ENCODE data around the gene MTFMT. TPM values are rescaled to one million over a fixed set of nuclear protein-coding genes. Genes with fewer than 3 reads are reported as not detected.

MTFMT gene
- total RNA-seq, 1 donor from 2014 or later, result 6.8 TPM

DNA sequence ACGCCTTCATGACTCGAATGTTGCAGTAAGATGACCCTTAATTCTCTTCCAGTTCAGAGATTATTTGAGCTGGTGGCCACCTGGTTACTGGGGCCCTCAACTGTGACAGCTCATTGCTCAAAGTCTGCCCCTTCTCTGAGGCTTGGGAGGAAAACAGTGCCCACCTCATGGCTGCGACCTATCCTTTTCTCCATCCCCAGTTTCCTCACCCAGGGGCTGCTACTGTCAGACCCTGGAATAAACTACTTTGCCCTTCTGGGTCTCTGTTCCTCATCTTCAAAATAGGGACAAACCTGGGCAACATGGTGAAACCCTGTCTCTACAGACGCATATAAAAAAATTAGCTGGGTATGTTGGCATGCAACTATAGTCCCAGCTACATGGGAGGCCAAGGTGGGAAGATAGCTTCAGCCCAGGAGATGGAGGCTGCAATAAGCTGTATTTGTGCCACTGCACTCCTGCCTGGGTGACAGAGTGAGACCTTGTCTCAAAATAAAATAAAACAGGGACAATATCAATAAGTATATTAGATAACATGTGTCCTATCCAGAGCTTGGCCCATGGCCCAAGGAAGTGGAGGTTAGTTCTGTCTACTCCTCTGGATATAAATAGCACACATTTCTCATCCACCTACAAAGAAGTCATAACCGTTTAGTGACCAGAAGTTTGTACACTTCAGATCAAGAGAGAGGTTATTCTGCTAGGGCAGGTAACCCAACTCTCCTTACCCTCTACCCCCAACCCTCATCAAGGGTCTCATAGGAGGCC lies 40.5 kb upstream of the MTFMT start:
- Histone ChIP-seq H3K27ac (ENCODE audit: low read depth, low read length) (peak overlapping the region; percentile 82), H3K27me3 (ENCODE audit: control insufficient read depth in 3 of 3, insufficient read depth in 3 of 3, low read length in 3 of 3) (peaks cover 3 to 16% (median 13%) of the 10 kb centered on the region in 3 donors), H3K4me1 (ENCODE audit: control insufficient read depth in 3 of 3, insufficient read depth in 3 of 3, low read length in 3 of 3) (peaks cover 43 to 48% (median 46%) of the 10 kb centered on the region in 3 donors), H3K9me3 (ENCODE audit: control insufficient read depth in 3 of 3, low read length in 3 of 3) (no peaks in the 10 kb centered on the region), H3K4me3 (ENCODE audit: low read length in 3 of 3) (peak overlapping the region in 1 of 3 donors; percentile 1), H3K9ac (ENCODE audit: low read depth in 1 of 3, low read length in 3 of 3) (no peak overlapping the region), H3K36me3 (ENCODE audit: control insufficient read depth in 3 of 3, insufficient read depth in 3 of 3, low read length in 3 of 3) (no peaks in the 10 kb centered on the region)

DNA sequence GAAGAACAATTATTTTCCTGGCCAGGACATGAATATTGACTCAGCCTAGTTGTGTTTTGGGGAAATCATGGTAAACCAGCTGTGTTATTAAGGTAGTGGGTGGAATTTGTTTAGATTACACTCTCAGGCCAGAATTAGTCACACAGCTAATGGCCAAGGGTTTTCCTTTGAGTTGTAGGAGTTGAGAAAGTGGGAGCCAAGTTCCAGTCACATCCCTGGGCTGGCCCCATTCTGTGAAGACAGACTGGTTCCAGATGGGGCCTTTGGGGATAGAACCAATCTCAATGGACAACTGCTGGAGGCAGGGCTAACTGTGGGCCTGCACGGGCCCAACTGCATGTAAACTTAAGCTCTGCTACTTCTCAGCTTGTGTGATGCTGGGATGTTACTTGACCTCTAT lies 39.7 kb upstream of the MTFMT start:
- Histone ChIP-seq H3K4me1 (ENCODE audit: control insufficient read depth in 3 of 3, insufficient read depth in 3 of 3, low read length in 3 of 3) (peaks cover 43 to 48% (median 46%) of the 10 kb centered on the region in 3 donors), H3K27ac (ENCODE audit: low read depth, low read length) (peak overlapping the region; percentile 82), H3K9ac (ENCODE audit: low read depth in 1 of 3, low read length in 3 of 3) (no peak overlapping the region), H3K27me3 (ENCODE audit: control insufficient read depth in 3 of 3, insufficient read depth in 3 of 3, low read length in 3 of 3) (peaks cover 3 to 16% (median 13%) of the 10 kb centered on the region in 3 donors), H3K4me3 (ENCODE audit: low read length in 3 of 3) (no peak overlapping the region), H3K9me3 (ENCODE audit: control insufficient read depth in 3 of 3, low read length in 3 of 3) (no peaks in the 10 kb centered on the region), H3K36me3 (ENCODE audit: control insufficient read depth in 3 of 3, insufficient read depth in 3 of 3, low read length in 3 of 3) (no peaks in the 10 kb centered on the region)

DNA sequence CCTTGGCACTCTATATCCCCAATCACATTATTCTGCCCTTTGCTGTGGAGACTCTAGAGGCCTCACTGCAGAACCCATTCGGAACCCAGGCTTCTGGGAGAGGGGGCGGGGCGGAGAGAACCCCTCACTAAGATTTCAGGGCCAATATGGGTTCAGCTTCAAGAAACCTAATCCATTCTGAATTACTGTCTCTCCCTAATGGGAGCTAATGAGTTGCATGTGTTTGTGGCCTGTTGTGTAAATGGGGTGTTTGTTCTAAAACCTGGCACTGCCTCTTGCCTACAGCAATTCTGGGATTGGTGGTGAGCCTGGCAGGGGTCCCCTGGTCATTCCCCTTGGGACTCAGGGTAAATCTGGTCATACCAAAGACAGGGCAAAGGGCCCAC lies 39.0 kb upstream of the MTFMT start:
- H3K9ac ChIP-seq (ENCODE audit: low read depth in 1 of 3, low read length in 3 of 3), result no peak overlapping the region
- H3K27me3 ChIP-seq (ENCODE audit: control insufficient read depth in 3 of 3, insufficient read depth in 3 of 3, low read length in 3 of 3), result peaks cover 3 to 16% (median 13%) of the 10 kb centered on the region in 3 donors
- H3K9me3 ChIP-seq (ENCODE audit: control insufficient read depth in 3 of 3, low read length in 3 of 3), result no peaks in the 10 kb centered on the region
- H3K4me1 ChIP-seq (ENCODE audit: control insufficient read depth in 3 of 3, insufficient read depth in 3 of 3, low read length in 3 of 3), result peaks cover 43 to 48% (median 46%) of the 10 kb centered on the region in 3 donors
- peak overlapping the region in 1 of 3 donors; percentile 36 for H3K4me3 ChIP-seq (ENCODE audit: low read length in 3 of 3)
- peak overlapping the region; percentile 82 for H3K27ac ChIP-seq (ENCODE audit: low read depth, low read length)
- H3K36me3 ChIP-seq (ENCODE audit: control insufficient read depth in 3 of 3, insufficient read depth in 3 of 3, low read length in 3 of 3), result no peaks in the 10 kb centered on the region

DNA sequence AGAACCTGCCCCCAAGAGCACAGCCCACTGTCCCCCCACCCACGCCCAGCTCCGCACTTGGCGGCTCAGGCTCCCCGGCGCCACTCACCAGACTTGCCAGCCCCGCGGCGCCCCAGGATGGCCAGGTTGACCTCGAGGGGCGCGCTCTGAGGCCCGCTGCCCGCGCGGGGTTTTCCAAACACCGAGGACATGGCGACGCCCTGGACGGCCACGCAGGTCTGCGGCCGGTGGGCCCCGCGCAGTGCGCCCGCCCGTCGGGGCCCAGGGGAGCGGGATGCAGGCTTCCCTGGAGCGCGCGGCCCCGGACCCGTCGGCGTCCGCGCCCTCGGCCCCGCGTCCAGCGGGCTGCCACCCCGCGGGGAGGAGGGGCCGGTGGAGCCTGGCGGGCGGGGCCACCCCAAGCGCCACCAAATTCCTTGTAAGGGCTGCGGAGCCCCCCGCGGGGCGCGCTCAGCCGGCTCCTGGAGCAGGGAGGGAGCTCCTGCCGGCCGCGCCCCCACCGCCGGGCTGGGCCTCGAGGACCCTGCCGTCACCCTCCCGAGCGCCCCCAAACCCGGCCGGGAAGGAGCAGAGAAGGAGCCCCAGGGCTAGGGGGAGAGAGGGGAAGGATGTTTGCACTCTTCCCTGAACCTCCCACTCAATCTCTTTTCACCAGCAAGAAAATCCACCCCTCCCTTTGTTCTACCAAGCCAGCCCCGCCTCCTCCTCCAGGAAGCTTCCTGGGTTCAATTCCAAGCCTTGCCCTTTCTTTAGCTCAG lies 38.4 kb upstream of the MTFMT start, which contains the start of gene RASL12:
RASL12 (minus strand) TSS at position 347 of the 758 bp plus-strand sequence; CDS start at position 191, 156 bp downstream.
- peak within 1 kb of the TSS; percentile 82 for H3K27ac ChIP-seq (ENCODE audit: low read depth, low read length)
- H3K36me3 ChIP-seq (ENCODE audit: control insufficient read depth in 3 of 3, insufficient read depth in 3 of 3, low read length in 3 of 3), result no peaks in the 10 kb centered on the region
- no peaks in the 10 kb centered on the region for H3K9me3 ChIP-seq (ENCODE audit: control insufficient read depth in 3 of 3, low read length in 3 of 3)
- peaks cover 43 to 47% (median 47%) of the 10 kb centered on the region in 3 donors for H3K4me1 ChIP-seq (ENCODE audit: control insufficient read depth in 3 of 3, insufficient read depth in 3 of 3, low read length in 3 of 3)
- H3K9ac ChIP-seq (ENCODE audit: low read depth in 1 of 3, low read length in 3 of 3), result peak within 1 kb of the TSS in 2 of 3 donors; percentile 58 to 77
- peaks cover 3 to 16% (median 13%) of the 10 kb centered on the region in 3 donors for H3K27me3 ChIP-seq (ENCODE audit: control insufficient read depth in 3 of 3, insufficient read depth in 3 of 3, low read length in 3 of 3)
- H3K4me3 ChIP-seq (ENCODE audit: low read length in 3 of 3), result peak within 1 kb of the TSS; percentile 40 to 57 (median 46)

DNA sequence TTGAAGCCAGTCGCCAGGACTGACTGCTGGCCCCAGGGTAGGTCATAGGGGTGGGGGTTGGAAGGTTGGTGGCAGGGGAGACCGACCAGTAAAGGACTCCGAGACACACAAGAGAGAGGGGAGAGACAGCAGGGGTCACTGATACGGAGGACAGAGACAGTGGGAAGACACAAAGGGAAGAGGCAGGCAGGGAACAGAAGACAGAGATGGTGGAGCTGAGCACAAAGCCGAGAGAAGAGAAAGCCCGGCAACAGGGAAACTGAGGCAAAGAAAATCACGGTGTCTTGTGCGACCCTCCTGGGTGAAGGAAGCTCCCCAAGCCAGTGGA lies 37.8 kb upstream of the MTFMT start:
- Histone ChIP-seq H3K4me3 (ENCODE audit: low read length in 3 of 3) (peak overlapping the region; percentile 38 to 57 (median 40)), H3K36me3 (ENCODE audit: control insufficient read depth in 3 of 3, insufficient read depth in 3 of 3, low read length in 3 of 3) (no peaks in the 10 kb centered on the region), H3K9ac (ENCODE audit: low read depth in 1 of 3, low read length in 3 of 3) (peak overlapping the region in 2 of 3 donors; percentile 58 to 77), H3K27me3 (ENCODE audit: control insufficient read depth in 3 of 3, insufficient read depth in 3 of 3, low read length in 3 of 3) (peaks cover 3 to 16% (median 13%) of the 10 kb centered on the region in 3 donors), H3K4me1 (ENCODE audit: control insufficient read depth in 3 of 3, insufficient read depth in 3 of 3, low read length in 3 of 3) (peaks cover 38 to 46% (median 42%) of the 10 kb centered on the region in 3 donors), H3K27ac (ENCODE audit: low read depth, low read length) (peak overlapping the region; percentile 82), H3K9me3 (ENCODE audit: control insufficient read depth in 3 of 3, low read length in 3 of 3) (no peaks in the 10 kb centered on the region)

DNA sequence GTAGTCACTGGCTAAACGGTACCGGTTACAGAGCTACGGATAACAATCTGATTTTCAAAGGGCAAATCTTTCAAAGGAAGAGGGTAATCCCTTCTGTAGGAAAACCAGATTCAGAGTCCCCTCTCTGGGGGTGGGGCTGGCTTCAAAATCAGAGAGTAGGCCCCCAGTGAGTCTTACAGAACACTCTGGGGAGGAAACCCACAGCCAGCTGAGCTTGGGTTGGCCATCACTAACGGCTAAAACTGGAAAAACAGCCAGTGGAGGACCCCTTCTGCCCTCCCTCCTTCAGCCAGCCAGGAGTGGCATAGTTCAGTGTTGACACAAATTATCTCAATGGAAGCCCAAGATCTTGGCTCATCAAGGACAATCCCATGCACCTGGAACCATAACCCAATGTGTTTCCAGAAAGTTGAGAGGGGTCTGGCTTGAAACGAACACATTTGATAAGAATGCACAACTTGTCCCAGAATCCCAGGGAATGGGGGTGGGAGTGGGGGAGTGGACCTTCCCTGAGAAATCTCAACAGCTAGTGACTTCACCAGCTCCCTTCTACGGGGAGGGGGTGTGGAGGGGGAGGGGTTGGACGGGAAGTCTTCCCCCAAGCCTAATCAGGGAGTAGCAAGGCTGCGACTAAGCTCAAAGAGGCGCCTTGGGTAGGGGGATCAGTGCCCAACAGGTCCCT lies 37.3 kb upstream of the MTFMT start:
- Histone ChIP-seq H3K4me1 (ENCODE audit: control insufficient read depth in 3 of 3, insufficient read depth in 3 of 3, low read length in 3 of 3) (peaks cover 33 to 43% (median 37%) of the 10 kb centered on the region in 3 donors), H3K36me3 (ENCODE audit: control insufficient read depth in 3 of 3, insufficient read depth in 3 of 3, low read length in 3 of 3) (no peaks in the 10 kb centered on the region), H3K9ac (ENCODE audit: low read depth in 1 of 3, low read length in 3 of 3) (peak overlapping the region in 2 of 3 donors; percentile 58 to 77), H3K9me3 (ENCODE audit: control insufficient read depth in 3 of 3, low read length in 3 of 3) (no peaks in the 10 kb centered on the region), H3K27ac (ENCODE audit: low read depth, low read length) (peak overlapping the region; percentile 82), H3K27me3 (ENCODE audit: control insufficient read depth in 3 of 3, insufficient read depth in 3 of 3, low read length in 3 of 3) (peaks cover 3 to 16% (median 13%) of the 10 kb centered on the region in 3 donors), H3K4me3 (ENCODE audit: low read length in 3 of 3) (peak overlapping the region; percentile 40 to 57 (median 46))

DNA sequence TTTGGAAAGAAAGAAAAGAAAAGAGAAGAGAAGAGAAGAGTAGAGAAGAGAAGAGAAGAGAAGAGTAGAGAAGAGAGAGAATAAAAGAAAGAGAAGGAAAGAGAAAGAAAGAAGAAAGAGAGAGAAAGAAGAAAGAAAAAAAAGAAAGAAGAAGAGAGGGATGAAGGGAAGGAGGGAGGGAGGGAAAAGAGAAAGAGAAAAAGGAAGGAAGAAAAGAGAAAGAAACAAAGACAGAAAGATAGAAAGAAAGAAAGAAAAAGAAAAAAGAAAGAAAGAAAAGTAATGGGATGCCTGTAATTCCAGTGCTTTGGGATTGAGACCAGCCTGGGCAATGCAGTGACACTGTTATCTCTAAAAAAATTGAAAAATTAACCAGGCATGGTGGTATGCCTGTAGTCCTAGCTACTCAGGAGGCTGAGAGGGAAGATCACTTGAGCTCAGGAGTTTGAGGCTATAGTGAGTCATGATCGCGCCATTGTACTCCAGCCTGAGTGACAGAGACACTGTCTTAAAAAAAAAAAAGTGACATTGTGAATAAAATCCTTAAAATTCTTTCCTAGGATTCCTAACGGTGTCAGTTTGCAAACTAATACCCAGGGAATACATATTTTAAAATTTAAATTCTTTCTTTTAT lies 36.7 kb upstream of the MTFMT start:
- Histone ChIP-seq H3K4me3 (ENCODE audit: low read length in 3 of 3) (peak overlapping the region in 2 of 3 donors; percentile 13 to 54), H3K9me3 (ENCODE audit: control insufficient read depth in 3 of 3, low read length in 3 of 3) (no peaks in the 10 kb centered on the region), H3K4me1 (ENCODE audit: control insufficient read depth in 3 of 3, insufficient read depth in 3 of 3, low read length in 3 of 3) (peaks cover 28 to 39% (median 30%) of the 10 kb centered on the region in 3 donors), H3K9ac (ENCODE audit: low read depth in 1 of 3, low read length in 3 of 3) (peak overlapping the region in 2 of 3 donors; percentile 4 to 50), H3K27ac (ENCODE audit: low read depth, low read length) (peak overlapping the region; percentile 82), H3K36me3 (ENCODE audit: control insufficient read depth in 3 of 3, insufficient read depth in 3 of 3, low read length in 3 of 3) (no peaks in the 10 kb centered on the region), H3K27me3 (ENCODE audit: control insufficient read depth in 3 of 3, insufficient read depth in 3 of 3, low read length in 3 of 3) (peaks cover 3 to 16% (median 13%) of the 10 kb centered on the region in 3 donors)

DNA sequence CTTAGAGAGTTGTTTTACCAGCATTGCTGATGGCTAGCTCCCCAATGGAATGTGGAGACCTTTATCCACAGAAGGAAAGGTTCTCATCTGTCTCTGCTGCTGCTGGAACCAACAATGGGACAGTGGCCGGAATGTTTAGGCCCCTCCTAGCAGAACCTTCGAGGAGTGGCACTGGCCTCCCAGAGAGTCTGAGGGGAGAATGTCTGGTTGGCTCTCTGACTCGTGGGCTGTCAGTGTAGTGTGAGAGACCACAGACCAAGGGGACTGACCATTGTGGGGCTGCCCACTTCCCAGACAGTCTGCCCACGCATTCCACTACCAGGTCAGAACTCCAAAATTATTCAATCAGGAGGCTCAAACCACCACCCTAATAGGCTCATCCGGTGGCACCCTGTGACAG lies 33.3 kb upstream of the MTFMT start:
- H3K4me1 ChIP-seq (ENCODE audit: control insufficient read depth in 3 of 3, insufficient read depth in 3 of 3, low read length in 3 of 3), result peaks cover 4 to 17% (median 4%) of the 10 kb centered on the region in 3 donors
- H3K27me3 ChIP-seq (ENCODE audit: control insufficient read depth in 3 of 3, insufficient read depth in 3 of 3, low read length in 3 of 3), result peaks cover 3 to 9% (median 6%) of the 10 kb centered on the region in 3 donors
- no peak overlapping the region for H3K4me3 ChIP-seq (ENCODE audit: low read length in 3 of 3)
- no peak overlapping the region for H3K9ac ChIP-seq (ENCODE audit: low read depth in 1 of 3, low read length in 3 of 3)
- H3K36me3 ChIP-seq (ENCODE audit: control insufficient read depth in 3 of 3, insufficient read depth in 3 of 3, low read length in 3 of 3), result peaks cover 5 to 14% (median 9%) of the 10 kb centered on the region in 3 donors
- H3K9me3 ChIP-seq (ENCODE audit: control insufficient read depth in 3 of 3, low read length in 3 of 3), result no peaks in the 10 kb centered on the region
- H3K27ac ChIP-seq (ENCODE audit: low read depth, low read length), result no peak overlapping the region

DNA sequence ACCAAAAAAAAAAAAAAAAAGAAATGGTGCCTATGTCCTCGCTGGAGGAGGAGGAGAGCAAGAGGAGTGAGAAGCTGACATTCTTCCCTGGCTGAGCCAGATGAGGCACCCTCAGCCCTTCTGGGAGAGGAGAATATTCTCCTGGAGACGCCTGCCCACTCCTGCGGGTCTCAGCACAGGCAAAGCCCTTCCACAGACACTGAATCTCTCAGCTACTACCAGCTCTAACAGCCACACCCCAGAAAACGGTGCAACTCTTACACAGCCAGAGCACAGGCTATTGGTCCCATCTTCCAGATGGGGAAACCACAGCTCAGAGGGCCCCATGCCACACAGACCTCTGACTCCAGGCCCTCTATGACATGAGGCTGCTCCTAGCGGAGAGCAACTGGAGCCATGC lies 32.6 kb upstream of the MTFMT start:
- peaks cover 0 to 3% (median 0%) of the 10 kb centered on the region in 3 donors for H3K27me3 ChIP-seq (ENCODE audit: control insufficient read depth in 3 of 3, insufficient read depth in 3 of 3, low read length in 3 of 3)
- peaks cover 4 to 18% (median 6%) of the 10 kb centered on the region in 3 donors for H3K4me1 ChIP-seq (ENCODE audit: control insufficient read depth in 3 of 3, insufficient read depth in 3 of 3, low read length in 3 of 3)
- H3K36me3 ChIP-seq (ENCODE audit: control insufficient read depth in 3 of 3, insufficient read depth in 3 of 3, low read length in 3 of 3), result peaks cover 5 to 19% (median 9%) of the 10 kb centered on the region in 3 donors
- no peaks in the 10 kb centered on the region for H3K9me3 ChIP-seq (ENCODE audit: control insufficient read depth in 3 of 3, low read length in 3 of 3)
- no peak overlapping the region for H3K27ac ChIP-seq (ENCODE audit: low read depth, low read length)
- H3K9ac ChIP-seq (ENCODE audit: low read depth in 1 of 3, low read length in 3 of 3), result no peak overlapping the region
- no peak overlapping the region for H3K4me3 ChIP-seq (ENCODE audit: low read length in 3 of 3)

Data from skeletal muscle tissue (tissue), 4 donors.